GM23338 (cell line): ENCODE measurements around the gene ARHGAP28. TPM values are rescaled to one million over a fixed set of nuclear protein-coding genes. Genes with fewer than 3 reads are reported as not detected.
A peak's percentile ranks its signal among the peaks of the same experiment; 100 is the strongest.

Experiments used
- ATAC-seq: fragments of 200-7000 bp; cut with Tn5 transposase; 3 replicates; pipeline ENCODE4 v1.9.1; 2020
- DNase-seq: peaks from one replicate; pipeline ENCODE4 v3.0.0-alpha.2; 2015; ENCODE audit warnings: low spot score
- H2AFZ ChIP-seq: fragments of 200-600 bp; sonication (generic); 2 replicates; pipeline ENCODE4 v1.8.0; 2016; ENCODE audit warnings: antibody characterized with exemption, mild to moderate bottlenecking, moderate library complexity
- H3F3A ChIP-seq: fragments of 200-600 bp; sonication (generic); replicated peaks from 2 replicates; pipeline ENCODE4 v1.8.0; 2017; ENCODE audit warnings: antibody characterized with exemption, mixed run types, low read depth
- H3K27ac ChIP-seq: fragments of 200-600 bp; sonication (generic); 2 replicates; pipeline ENCODE4 v1.6.1; 2016; ENCODE audit warnings: low read depth
- H3K27me3 ChIP-seq: fragments of 200-600 bp; sonication (generic); 2 replicates; pipeline ENCODE4 v1.8.0; 2016; ENCODE audit warnings: mild to moderate bottlenecking, mixed run types, moderate library complexity; ENCODE audit not compliant: insufficient read depth
- H3K36me3 ChIP-seq: fragments of 200-600 bp; sonication (generic); 2 replicates; pipeline ENCODE4 v1.8.0; 2016; ENCODE audit warnings: mild to moderate bottlenecking; ENCODE audit not compliant: insufficient read depth
- H3K4me1 ChIP-seq: fragments of 200-600 bp; sonication (generic); 2 replicates; pipeline ENCODE4 v1.8.0; 2016; ENCODE audit warnings: mild to moderate bottlenecking, moderate library complexity; ENCODE audit not compliant: insufficient read depth
- H3K4me2 ChIP-seq: fragments of 200-600 bp; sonication (generic); 2 replicates; pipeline ENCODE4 v1.7.1; 2017; ENCODE audit warnings: mixed run types
- H3K4me3 ChIP-seq: fragments of 200-600 bp; sonication (generic); 2 replicates; pipeline ENCODE4 v1.6.1; 2016; ENCODE audit warnings: mixed run types
- H3K79me2 ChIP-seq: fragments of 200-600 bp; sonication (generic); replicated peaks from 2 replicates; pipeline ENCODE4 v1.8.0; 2017; ENCODE audit warnings: mild to moderate bottlenecking; ENCODE audit not compliant: insufficient read depth
- H3K9me2 ChIP-seq: fragments of 200-600 bp; sonication (generic); 2 replicates; pipeline ENCODE4 v1.8.0; 2017; ENCODE audit not compliant: insufficient read depth
- H4K20me1 ChIP-seq: fragments of 200-600 bp; sonication (generic); replicated peaks from 2 replicates; pipeline ENCODE4 v1.8.0; 2017; ENCODE audit warnings: mild to moderate bottlenecking; ENCODE audit not compliant: insufficient read depth
- H3K27ac Mint-ChIP-seq: 2 replicates; pipeline ENCODE4 v1.8.0; 2020; ENCODE audit warnings: inconsistent platforms, mild to moderate bottlenecking, moderate library complexity, mixed read lengths
- H3K27me3 Mint-ChIP-seq: 3 replicates; pipeline ENCODE4 v1.8.0; 2022; ENCODE audit warnings: low read depth, mild to moderate bottlenecking, moderate library complexity, mixed read lengths, inconsistent platforms; ENCODE audit not compliant: insufficient read depth, poor library complexity
- H3K36me3 Mint-ChIP-seq: 3 replicates; pipeline ENCODE4 v1.8.0; 2021; ENCODE audit warnings: low read depth, mild to moderate bottlenecking, inconsistent platforms, moderate library complexity, mixed read lengths
- H3K4me1 Mint-ChIP-seq: 3 replicates; pipeline ENCODE4 v1.8.0; 2020; ENCODE audit warnings: mild to moderate bottlenecking, inconsistent platforms, mixed read lengths
- H3K4me3 Mint-ChIP-seq: 3 replicates; pipeline ENCODE4 v1.8.0; 2021; ENCODE audit warnings: moderate library complexity, mild to moderate bottlenecking, inconsistent platforms, mixed read lengths
- H3K9me3 Mint-ChIP-seq: 3 replicates; pipeline ENCODE4 v1.8.0; 2020; ENCODE audit warnings: moderate library complexity, mild to moderate bottlenecking, inconsistent platforms, mixed read lengths
- CREB1 ChIP-seq: fragments of 250-450 bp; sonication (Bioruptor Pico); IDR thresholded peaks from 2 replicates; pipeline ENCODE4 v1.5.0; 2020; ENCODE audit warnings: low read depth, mild to moderate bottlenecking, moderate library complexity
- EZH2 ChIP-seq: fragments of 200-600 bp; sonication (generic); IDR thresholded peaks from one replicate; pipeline ENCODE4 v1.8.0; 2017; ENCODE audit warnings: antibody characterized with exemption, mild to moderate bottlenecking, low read depth; ENCODE audit not compliant: unreplicated experiment
- EZH2phosphoT487 ChIP-seq: fragments of 200-600 bp; sonication (generic); IDR thresholded peaks from one replicate; pipeline ENCODE4 v1.8.1; 2018; ENCODE audit warnings: antibody characterized with exemption; ENCODE audit not compliant: unreplicated experiment
- JUNB ChIP-seq: IDR thresholded peaks from one replicate; pipeline ENCODE4 v1.6.1; 2016; ENCODE audit warnings: antibody characterized with exemption; ENCODE audit not compliant: unreplicated experiment
- NANOG ChIP-seq: IDR thresholded peaks from 2 replicates; pipeline ENCODE4 v1.6.1; 2016; ENCODE audit warnings: antibody characterized with exemption, borderline replicate concordance
- POLR2AphosphoS5 ChIP-seq: IDR thresholded peaks from 2 replicates; pipeline ENCODE4 v1.6.1; 2016; ENCODE audit warnings: antibody characterized with exemption, low read depth
- STAT1 ChIP-seq: IDR thresholded peaks from one replicate; pipeline ENCODE4 v1.6.1; 2016; ENCODE audit warnings: antibody characterized with exemption; ENCODE audit not compliant: unreplicated experiment
- ZNF114 ChIP-seq: fragments of 250-450 bp; sonication (Bioruptor Pico); IDR thresholded peaks from 2 replicates; pipeline ENCODE4 v1.5.0; 2020; ENCODE audit warnings: mild to moderate bottlenecking, moderate library complexity
- ZNF331 ChIP-seq: fragments of 250-450 bp; sonication (Bioruptor Pico); IDR thresholded peaks from 2 replicates; pipeline ENCODE4 v1.5.0; 2020; ENCODE audit warnings: low read depth, mild to moderate bottlenecking, moderate library complexity
- polyA plus RNA-seq: library from polyadenylated mRNA; unstranded; fragments of >200 nt; fragmentation: Nextera tagmentation; extraction: Ambion mirVana; gene quantifications from 2 replicates; pipeline ENCODE4 v1.2.1, GENCODE V29; 2016
- total RNA-seq: library from RNA; depleted of rRNA; stranded (reverse); fragments of >200 nt; shearing (Covaris generic); gene quantifications from 2 replicates; pipeline ENCODE4 v1.2.3, GENCODE V29; 2014
- TF ChIP-seq, protein P1 (sequence below): IDR thresholded peaks from 2 replicates; pipeline ENCODE4 v1.6.1; 2016; ENCODE audit warnings: antibody characterized with exemption
- TF ChIP-seq, protein P2 (sequence below), 2 experiments: fragments of 200-600 bp in 1 of 2; sonication (generic) in 1 of 2; conservative IDR thresholded peaks; 2 replicates each; pipeline versions ENCODE4 v1.5.1 to v1.6.1; 2016 to 2017; ENCODE audit warnings: antibody characterized with exemption in 2 of 2, low read depth in 2 of 2, mild to moderate bottlenecking in 2 of 2, moderate library complexity in 1 of 2
- TF ChIP-seq, protein P3 (sequence below): fragments of 250-450 bp; sonication (Bioruptor Pico); IDR thresholded peaks from 2 replicates; pipeline ENCODE4 v1.5.0; 2020; ENCODE audit warnings: mild to moderate bottlenecking, moderate library complexity
- TF ChIP-seq, protein P4 (sequence below): IDR thresholded peaks from one replicate; pipeline ENCODE4 v1.6.1; 2018; ENCODE audit warnings: antibody characterized with exemption; ENCODE audit not compliant: unreplicated experiment

Gene ARHGAP28
- total and polyA plus RNA-seq, 2 experiments from 2014 or later, result 2.8 to 9.6 TPM

DNA sequence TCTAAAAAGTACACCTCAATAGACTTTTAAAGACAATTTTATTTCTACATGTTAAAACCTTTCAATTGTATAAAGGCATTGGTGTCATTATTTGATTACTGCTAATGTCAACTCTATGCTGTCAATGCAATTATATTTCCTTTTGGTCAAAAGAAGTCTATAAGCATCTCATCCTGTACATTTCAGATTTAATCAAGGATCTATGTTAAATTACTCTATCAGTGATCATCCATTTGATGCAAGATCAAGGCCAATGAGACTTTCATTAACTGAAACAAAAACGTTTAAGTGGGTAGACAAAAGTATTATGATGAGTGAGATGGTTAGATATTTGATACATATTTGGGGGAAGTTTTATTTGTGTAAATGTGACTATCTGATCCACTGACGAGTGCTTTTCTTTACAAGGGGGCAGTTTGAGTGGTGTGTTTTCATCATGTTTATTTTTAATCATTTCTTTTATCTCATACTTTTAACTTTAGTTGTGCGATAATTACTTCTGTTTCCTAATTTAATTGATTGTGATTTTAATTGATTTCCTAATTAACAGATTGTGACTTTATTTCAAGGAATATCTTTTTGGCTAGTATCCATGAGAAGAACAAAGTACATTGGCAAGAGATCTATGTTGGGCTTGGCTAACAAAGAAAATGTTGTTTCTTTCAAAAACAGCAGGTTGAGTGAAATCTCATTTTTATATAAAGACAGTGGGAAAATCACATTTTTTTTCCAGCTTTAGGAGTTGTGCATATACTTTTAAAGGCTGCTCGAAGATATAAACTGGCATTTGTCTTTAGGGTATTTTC is 1.1 kb downstream of the ARHGAP28 start:
- peak overlapping the region; percentile 68 for H3K4me2 ChIP-seq

More for the DNA sequence above, 1.1 kb downstream of the ARHGAP28 start:
- Histone ChIP-seq H3K4me1 (peaks cover 45% of the 10 kb centered on the region), H3K27ac (no peak overlapping the region), H3K4me3 (peak overlapping the region; percentile 51), H3K36me3 (no peaks in the 10 kb centered on the region), H3K9me2 (no peaks in the 10 kb centered on the region), H3K27me3 (peaks cover 6% of the 10 kb centered on the region; the same call in 1 of the 2 replicates), H3F3A (no peaks in the 10 kb centered on the region), H4K20me1 (no peaks in the 10 kb centered on the region), H3K79me2 (no peaks in the 10 kb centered on the region), H2AFZ (no peak overlapping the region)
- TF ChIP-seq, protein P1, sequence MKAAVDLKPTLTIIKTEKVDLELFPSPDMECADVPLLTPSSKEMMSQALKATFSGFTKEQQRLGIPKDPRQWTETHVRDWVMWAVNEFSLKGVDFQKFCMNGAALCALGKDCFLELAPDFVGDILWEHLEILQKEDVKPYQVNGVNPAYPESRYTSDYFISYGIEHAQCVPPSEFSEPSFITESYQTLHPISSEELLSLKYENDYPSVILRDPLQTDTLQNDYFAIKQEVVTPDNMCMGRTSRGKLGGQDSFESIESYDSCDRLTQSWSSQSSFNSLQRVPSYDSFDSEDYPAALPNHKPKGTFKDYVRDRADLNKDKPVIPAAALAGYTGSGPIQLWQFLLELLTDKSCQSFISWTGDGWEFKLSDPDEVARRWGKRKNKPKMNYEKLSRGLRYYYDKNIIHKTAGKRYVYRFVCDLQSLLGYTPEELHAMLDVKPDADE, result no peak
- TF ChIP-seq ZNF114 (CRISPR knock-in tag) (no peak), EZH2 (no peak), POLR2AphosphoS5 (no peak), NANOG (no peak), STAT1 (no peak), ZNF331 (CRISPR knock-in tag) (no peak), CREB1 (CRISPR knock-in tag) (no peak), JUNB (no peak), EZH2phosphoT487 (no peak)
- TF ChIP-seq, protein P2, sequence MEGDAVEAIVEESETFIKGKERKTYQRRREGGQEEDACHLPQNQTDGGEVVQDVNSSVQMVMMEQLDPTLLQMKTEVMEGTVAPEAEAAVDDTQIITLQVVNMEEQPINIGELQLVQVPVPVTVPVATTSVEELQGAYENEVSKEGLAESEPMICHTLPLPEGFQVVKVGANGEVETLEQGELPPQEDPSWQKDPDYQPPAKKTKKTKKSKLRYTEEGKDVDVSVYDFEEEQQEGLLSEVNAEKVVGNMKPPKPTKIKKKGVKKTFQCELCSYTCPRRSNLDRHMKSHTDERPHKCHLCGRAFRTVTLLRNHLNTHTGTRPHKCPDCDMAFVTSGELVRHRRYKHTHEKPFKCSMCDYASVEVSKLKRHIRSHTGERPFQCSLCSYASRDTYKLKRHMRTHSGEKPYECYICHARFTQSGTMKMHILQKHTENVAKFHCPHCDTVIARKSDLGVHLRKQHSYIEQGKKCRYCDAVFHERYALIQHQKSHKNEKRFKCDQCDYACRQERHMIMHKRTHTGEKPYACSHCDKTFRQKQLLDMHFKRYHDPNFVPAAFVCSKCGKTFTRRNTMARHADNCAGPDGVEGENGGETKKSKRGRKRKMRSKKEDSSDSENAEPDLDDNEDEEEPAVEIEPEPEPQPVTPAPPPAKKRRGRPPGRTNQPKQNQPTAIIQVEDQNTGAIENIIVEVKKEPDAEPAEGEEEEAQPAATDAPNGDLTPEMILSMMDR (conservative IDR thresholded peaks at IDR 0.05; ENCODE audit: low read depth in 2 of 2), result no peak
- TF ChIP-seq, protein P3, sequence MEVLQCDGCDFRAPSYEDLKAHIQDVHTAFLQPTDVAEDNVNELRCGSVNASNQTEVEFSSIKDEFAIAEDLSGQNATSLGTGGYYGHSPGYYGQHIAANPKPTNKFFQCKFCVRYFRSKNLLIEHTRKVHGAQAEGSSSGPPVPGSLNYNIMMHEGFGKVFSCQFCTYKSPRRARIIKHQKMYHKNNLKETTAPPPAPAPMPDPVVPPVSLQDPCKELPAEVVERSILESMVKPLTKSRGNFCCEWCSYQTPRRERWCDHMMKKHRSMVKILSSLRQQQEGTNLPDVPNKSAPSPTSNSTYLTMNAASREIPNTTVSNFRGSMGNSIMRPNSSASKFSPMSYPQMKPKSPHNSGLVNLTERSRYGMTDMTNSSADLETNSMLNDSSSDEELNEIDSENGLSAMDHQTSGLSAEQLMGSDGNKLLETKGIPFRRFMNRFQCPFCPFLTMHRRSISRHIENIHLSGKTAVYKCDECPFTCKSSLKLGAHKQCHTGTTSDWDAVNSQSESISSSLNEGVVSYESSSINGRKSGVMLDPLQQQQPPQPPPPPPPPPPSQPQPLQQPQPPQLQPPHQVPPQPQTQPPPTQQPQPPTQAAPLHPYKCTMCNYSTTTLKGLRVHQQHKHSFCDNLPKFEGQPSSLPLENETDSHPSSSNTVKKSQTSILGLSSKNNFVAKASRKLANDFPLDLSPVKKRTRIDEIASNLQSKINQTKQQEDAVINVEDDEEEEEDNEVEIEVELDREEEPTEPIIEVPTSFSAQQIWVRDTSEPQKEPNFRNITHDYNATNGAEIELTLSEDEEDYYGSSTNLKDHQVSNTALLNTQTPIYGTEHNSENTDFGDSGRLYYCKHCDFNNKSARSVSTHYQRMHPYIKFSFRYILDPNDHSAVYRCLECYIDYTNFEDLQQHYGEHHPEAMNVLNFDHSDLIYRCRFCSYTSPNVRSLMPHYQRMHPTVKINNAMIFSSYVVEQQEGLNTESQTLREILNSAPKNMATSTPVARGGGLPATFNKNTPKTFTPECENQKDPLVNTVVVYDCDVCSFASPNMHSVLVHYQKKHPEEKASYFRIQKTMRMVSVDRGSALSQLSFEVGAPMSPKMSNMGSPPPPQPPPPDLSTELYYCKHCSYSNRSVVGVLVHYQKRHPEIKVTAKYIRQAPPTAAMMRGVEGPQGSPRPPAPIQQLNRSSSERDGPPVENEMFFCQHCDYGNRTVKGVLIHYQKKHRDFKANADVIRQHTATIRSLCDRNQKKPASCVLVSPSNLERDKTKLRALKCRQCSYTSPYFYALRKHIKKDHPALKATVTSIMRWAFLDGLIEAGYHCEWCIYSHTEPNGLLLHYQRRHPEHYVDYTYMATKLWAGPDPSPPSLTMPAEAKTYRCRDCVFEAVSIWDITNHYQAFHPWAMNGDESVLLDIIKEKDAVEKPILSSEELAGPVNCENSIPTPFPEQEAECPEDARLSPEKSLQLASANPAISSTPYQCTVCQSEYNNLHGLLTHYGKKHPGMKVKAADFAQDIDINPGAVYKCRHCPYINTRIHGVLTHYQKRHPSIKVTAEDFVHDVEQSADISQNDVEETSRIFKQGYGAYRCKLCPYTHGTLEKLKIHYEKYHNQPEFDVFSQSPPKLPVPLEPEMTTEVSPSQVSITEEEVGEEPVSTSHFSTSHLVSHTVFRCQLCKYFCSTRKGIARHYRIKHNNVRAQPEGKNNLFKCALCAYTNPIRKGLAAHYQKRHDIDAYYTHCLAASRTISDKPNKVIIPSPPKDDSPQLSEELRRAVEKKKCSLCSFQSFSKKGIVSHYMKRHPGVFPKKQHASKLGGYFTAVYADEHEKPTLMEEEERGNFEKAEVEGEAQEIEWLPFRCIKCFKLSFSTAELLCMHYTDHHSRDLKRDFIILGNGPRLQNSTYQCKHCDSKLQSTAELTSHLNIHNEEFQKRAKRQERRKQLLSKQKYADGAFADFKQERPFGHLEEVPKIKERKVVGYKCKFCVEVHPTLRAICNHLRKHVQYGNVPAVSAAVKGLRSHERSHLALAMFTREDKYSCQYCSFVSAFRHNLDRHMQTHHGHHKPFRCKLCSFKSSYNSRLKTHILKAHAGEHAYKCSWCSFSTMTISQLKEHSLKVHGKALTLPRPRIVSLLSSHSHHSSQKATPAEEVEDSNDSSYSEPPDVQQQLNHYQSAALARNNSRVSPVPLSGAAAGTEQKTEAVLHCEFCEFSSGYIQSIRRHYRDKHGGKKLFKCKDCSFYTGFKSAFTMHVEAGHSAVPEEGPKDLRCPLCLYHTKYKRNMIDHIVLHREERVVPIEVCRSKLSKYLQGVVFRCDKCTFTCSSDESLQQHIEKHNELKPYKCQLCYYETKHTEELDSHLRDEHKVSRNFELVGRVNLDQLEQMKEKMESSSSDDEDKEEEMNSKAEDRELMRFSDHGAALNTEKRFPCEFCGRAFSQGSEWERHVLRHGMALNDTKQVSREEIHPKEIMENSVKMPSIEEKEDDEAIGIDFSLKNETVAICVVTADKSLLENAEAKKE (CRISPR knock-in tag), result no peak
- TF ChIP-seq, protein P4, sequence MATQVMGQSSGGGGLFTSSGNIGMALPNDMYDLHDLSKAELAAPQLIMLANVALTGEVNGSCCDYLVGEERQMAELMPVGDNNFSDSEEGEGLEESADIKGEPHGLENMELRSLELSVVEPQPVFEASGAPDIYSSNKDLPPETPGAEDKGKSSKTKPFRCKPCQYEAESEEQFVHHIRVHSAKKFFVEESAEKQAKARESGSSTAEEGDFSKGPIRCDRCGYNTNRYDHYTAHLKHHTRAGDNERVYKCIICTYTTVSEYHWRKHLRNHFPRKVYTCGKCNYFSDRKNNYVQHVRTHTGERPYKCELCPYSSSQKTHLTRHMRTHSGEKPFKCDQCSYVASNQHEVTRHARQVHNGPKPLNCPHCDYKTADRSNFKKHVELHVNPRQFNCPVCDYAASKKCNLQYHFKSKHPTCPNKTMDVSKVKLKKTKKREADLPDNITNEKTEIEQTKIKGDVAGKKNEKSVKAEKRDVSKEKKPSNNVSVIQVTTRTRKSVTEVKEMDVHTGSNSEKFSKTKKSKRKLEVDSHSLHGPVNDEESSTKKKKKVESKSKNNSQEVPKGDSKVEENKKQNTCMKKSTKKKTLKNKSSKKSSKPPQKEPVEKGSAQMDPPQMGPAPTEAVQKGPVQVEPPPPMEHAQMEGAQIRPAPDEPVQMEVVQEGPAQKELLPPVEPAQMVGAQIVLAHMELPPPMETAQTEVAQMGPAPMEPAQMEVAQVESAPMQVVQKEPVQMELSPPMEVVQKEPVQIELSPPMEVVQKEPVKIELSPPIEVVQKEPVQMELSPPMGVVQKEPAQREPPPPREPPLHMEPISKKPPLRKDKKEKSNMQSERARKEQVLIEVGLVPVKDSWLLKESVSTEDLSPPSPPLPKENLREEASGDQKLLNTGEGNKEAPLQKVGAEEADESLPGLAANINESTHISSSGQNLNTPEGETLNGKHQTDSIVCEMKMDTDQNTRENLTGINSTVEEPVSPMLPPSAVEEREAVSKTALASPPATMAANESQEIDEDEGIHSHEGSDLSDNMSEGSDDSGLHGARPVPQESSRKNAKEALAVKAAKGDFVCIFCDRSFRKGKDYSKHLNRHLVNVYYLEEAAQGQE, result no peak
- Mint-ChIP-seq H3K27ac (no peak overlapping the region), H3K27me3 (peaks cover 7% of the 10 kb centered on the region), H3K4me3 (peak overlapping the region; percentile 99), H3K36me3 (no peaks in the 10 kb centered on the region), H3K9me3 (no peaks in the 10 kb centered on the region), H3K4me1 (peaks cover 63% of the 10 kb centered on the region)
- ATAC-seq (no peak), DNase-seq (no peak)
